SU-DHL-6 (cell line): ENCODE data around the gene TSNAX.

ENCODE experiments used
- H2AFZ ChIP-seq: fragments of 200-600 bp; sonication (generic); 2 replicates; pipeline ENCODE4 v1.6.1; 2014; ENCODE audit warnings: low read depth, mild to moderate bottlenecking, moderate library complexity, mixed read lengths, antibody characterized with exemption, low read length; ENCODE audit not compliant: severe bottlenecking
- H3F3A ChIP-seq: fragments of 200-600 bp; shearing (Covaris generic); 2 replicates; pipeline ENCODE4 v1.6.0; 2016; ENCODE audit warnings: antibody characterized with exemption, mild to moderate bottlenecking; ENCODE audit not compliant: insufficient read depth
- H3K27ac ChIP-seq: fragments of 200-600 bp; sonication (generic); 2 replicates; pipeline ENCODE4 v1.5.1; 2016; ENCODE audit warnings: low read depth, mild to moderate bottlenecking, low read length, moderate library complexity, mixed read lengths
- H3K27me3 ChIP-seq: fragments of 200-600 bp; sonication (generic), shearing (Covaris generic); 2 replicates; pipeline ENCODE4 v1.6.0; 2014; ENCODE audit warnings: mild to moderate bottlenecking, low read length
- H3K36me3 ChIP-seq: fragments of 200-600 bp; sonication (generic); 2 replicates; pipeline ENCODE4 v1.6.1; 2014; ENCODE audit warnings: mild to moderate bottlenecking, low read length, mixed read lengths
- H3K4me2 ChIP-seq: fragments of 300-600, 200-600 bp; shearing (Covaris generic), sonication (generic); 2 replicates; pipeline ENCODE4 v1.6.0; 2014; ENCODE audit warnings: low read length, low read depth, mild to moderate bottlenecking; ENCODE audit not compliant: poor library complexity, severe bottlenecking
- H3K4me3 ChIP-seq: fragments of 200-600 bp; sonication (generic); 2 replicates; pipeline ENCODE4 v1.5.1; 2014; ENCODE audit warnings: antibody characterized with exemption, low read length, mild to moderate bottlenecking, mixed read lengths; ENCODE audit not compliant: insufficient read depth, poor library complexity, severe bottlenecking
- H3K79me2 ChIP-seq: fragments of 200-600 bp; sonication (generic); 2 replicates; pipeline ENCODE4 v1.6.1; 2014; ENCODE audit warnings: mild to moderate bottlenecking, low read length, moderate library complexity; ENCODE audit not compliant: insufficient read depth
- H3K9ac ChIP-seq: fragments of 200-600 bp; sonication (generic); 2 replicates; pipeline ENCODE4 v1.7.0; 2014; ENCODE audit warnings: mild to moderate bottlenecking, low read length
- H3K9me2 ChIP-seq: fragments of 200-600 bp; sonication (generic); replicated peaks from 2 replicates; pipeline ENCODE4 v1.6.1; 2014; ENCODE audit warnings: low read length; ENCODE audit not compliant: insufficient read depth
- H3K9me3 ChIP-seq: fragments of 200-600 bp; sonication (generic); 2 replicates; pipeline ENCODE4 v1.6.1; 2014; ENCODE audit warnings: low read length, mixed read lengths; ENCODE audit not compliant: insufficient read depth
- H4K20me1 ChIP-seq: fragments of 200-600 bp; sonication (generic); 2 replicates; pipeline ENCODE4 v1.6.1; 2014; ENCODE audit warnings: low read depth, mild to moderate bottlenecking, antibody characterized with exemption, low read length, moderate library complexity, mixed read lengths
- EZH2phosphoT487 ChIP-seq: fragments of 200-600 bp; sonication (generic), shearing (Covaris generic); conservative IDR thresholded peaks from 2 replicates; pipeline ENCODE4 v1.6.1; 2018; ENCODE audit warnings: mild to moderate bottlenecking, antibody characterized with exemption, low read length, moderate library complexity, mixed read lengths
- TF ChIP-seq, protein P1 (sequence below): fragments of 200-600 bp; sonication (generic); IDR thresholded peaks from one replicate; pipeline ENCODE4 v1.5.1; 2017; ENCODE audit warnings: antibody characterized with exemption, mild to moderate bottlenecking, low read length, moderate library complexity; ENCODE audit not compliant: insufficient read depth, poor library complexity, severe bottlenecking

The TSNAX gene

DNA sequence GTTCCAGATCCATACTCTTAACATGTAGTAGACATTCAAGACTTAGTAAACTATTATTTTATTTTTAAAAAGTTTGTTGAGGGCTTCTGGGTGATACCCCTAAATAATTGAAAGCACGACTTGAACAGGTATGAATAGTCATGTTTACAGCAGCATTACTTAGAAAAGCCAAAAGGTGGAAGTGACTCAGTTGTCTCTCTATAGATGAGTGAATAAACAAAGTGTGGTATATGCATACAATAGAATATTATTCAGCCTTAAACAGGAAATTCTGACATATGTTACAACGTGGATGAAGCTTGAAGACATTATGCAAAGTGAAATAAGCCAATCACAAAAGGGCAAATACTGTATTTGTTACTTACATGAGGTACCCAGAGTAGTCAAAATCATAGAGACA lies 26.5 kb downstream of the TSNAX start:
- H3K4me2 ChIP-seq = no peak overlapping the region
- H3K27me3 ChIP-seq = no peaks in the 10 kb centered on the region
- no peaks in the 10 kb centered on the region for H3K9me2 ChIP-seq
- no peak overlapping the region for H3K4me3 ChIP-seq
- H2AFZ ChIP-seq = no peak overlapping the region
- no peak for TF ChIP-seq EZH2phosphoT487
- TF ChIP-seq, protein P1, sequence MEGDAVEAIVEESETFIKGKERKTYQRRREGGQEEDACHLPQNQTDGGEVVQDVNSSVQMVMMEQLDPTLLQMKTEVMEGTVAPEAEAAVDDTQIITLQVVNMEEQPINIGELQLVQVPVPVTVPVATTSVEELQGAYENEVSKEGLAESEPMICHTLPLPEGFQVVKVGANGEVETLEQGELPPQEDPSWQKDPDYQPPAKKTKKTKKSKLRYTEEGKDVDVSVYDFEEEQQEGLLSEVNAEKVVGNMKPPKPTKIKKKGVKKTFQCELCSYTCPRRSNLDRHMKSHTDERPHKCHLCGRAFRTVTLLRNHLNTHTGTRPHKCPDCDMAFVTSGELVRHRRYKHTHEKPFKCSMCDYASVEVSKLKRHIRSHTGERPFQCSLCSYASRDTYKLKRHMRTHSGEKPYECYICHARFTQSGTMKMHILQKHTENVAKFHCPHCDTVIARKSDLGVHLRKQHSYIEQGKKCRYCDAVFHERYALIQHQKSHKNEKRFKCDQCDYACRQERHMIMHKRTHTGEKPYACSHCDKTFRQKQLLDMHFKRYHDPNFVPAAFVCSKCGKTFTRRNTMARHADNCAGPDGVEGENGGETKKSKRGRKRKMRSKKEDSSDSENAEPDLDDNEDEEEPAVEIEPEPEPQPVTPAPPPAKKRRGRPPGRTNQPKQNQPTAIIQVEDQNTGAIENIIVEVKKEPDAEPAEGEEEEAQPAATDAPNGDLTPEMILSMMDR = no peak
- no peaks in the 10 kb centered on the region for H3K9me3 ChIP-seq
- no peaks in the 10 kb centered on the region for H3F3A ChIP-seq
- H3K36me3 ChIP-seq = no peaks in the 10 kb centered on the region
- H3K27ac ChIP-seq = no peak overlapping the region
- no peak overlapping the region for H3K9ac ChIP-seq
- H4K20me1 ChIP-seq = no peaks in the 10 kb centered on the region
- H3K79me2 ChIP-seq = no peaks in the 10 kb centered on the region

DNA sequence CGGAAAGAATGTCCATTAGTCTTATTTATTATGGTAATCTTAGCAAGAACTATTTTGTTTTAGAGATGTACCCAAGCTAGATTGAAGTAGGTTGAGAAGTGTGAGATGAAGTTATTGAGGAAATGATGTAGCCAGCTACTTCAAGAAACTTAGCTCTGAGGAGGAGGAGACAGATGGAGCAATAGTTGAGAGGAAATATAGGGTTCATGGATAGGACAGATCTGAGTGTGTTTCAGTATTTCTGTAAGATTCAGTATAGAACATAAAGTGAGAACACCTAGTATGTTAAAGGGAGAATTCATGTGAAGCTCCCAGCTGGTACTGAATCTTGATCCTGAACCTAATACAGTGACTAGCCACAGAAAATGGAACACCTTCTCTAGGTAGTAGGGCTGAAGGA lies 28.9 kb downstream of the TSNAX start:
- TF ChIP-seq, protein P1 = no peak
- no peak for TF ChIP-seq EZH2phosphoT487
- Histone ChIP-seq H4K20me1 (no peaks in the 10 kb centered on the region), H2AFZ (no peak overlapping the region), H3K9ac (no peak overlapping the region), H3K9me2 (no peaks in the 10 kb centered on the region), H3K4me2 (no peak overlapping the region), H3K4me3 (no peak overlapping the region), H3K79me2 (no peaks in the 10 kb centered on the region), H3F3A (no peaks in the 10 kb centered on the region), H3K9me3 (no peaks in the 10 kb centered on the region), H3K36me3 (peaks cover 2% of the 10 kb centered on the region; the same call in 1 of the 2 replicates), H3K27ac (no peak overlapping the region), H3K27me3 (no peaks in the 10 kb centered on the region)

DNA sequence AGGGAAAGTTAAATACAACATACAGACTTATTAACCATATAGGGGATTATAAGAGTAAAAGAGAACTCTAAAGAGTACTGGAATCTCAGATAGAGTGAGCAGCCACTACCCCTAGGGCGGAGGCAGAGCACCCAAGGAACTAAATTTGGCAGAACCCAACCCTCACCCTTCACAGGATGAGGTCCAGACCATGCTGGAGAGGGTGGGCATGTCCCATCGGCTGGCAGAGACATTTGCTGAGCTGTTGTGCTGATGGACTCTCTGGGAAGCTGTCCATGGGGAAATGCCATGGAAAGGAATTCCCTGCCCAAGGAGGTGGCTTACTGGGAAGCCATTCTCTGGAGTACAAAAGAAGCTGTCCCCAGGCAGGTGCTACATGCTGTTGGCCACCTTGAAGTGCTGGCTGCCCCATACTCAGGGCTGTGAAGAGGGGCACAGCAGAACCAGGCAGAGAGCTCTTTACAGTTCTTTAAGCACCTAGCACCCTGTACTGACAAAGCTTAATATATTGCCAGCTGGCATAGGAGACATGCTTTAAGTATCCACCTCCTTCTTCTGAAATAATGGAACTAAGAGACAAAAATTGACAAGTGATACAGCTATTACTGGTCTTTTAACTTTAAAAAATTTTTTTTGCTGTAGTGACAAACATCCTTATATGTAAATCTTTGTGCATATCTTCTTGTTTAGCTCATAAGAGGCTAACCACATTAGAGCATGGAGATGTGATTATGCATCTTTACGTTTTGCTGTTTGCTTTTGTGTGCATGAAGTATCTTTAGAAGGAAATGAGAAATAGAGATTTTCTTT lies 29.6 kb downstream of the TSNAX start:
- Histone ChIP-seq H3F3A (no peaks in the 10 kb centered on the region), H3K27ac (no peak overlapping the region), H3K27me3 (no peaks in the 10 kb centered on the region), H3K4me2 (no peak overlapping the region), H3K9me2 (no peaks in the 10 kb centered on the region), H3K4me3 (no peak overlapping the region), H3K79me2 (no peaks in the 10 kb centered on the region), H2AFZ (no peak overlapping the region), H3K9me3 (no peaks in the 10 kb centered on the region), H3K9ac (no peak overlapping the region), H3K36me3 (peaks cover 4% of the 10 kb centered on the region; the same call in 1 of the 2 replicates), H4K20me1 (no peaks in the 10 kb centered on the region)
- TF ChIP-seq, protein P1 = no peak
- TF ChIP-seq EZH2phosphoT487 = no peak
